GM18507 (cell line): Measurements from ENCODE around the gene AHCYL2.
"Not testable (repeated sequence)": the region's sequence is repeated elsewhere in the genome, so short reads cannot be mapped to it uniquely, and the experiment has no call there.

Source experiments
- DNase-seq: peaks from one replicate; pipeline ENCODE4 v3.0.0; 2011; ENCODE audit warnings: low read depth; ENCODE audit not compliant: insufficient read length; ENCODE audit errors: extremely low spot score
- FAIRE-seq: peaks from 2 replicates; lab custom pipeline; 2011; peaks lifted over from hg19 to GRCh38; lab: Jason Lieb, UNC

The AHCYL2 gene

DNA sequence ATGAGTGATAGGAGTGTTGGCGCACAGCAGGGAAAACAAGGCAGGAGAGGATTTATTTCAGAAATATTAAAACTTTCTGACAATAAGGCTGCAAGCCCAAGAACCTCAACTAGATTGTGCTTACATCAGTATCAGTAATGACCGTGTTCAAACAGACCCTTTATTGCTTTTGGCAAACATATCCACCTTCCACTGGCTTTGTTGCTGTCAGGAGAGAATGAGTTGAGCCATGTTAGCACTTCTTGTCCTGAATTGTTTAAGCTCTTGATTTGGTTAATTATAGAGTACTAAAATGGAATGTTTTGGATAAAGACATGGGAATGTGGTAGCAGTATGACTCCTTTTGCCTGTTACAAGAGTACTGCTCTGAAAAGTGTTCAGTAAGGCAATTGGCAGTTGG, 3.8 kb downstream of the AHCYL2 start:
- DNase-seq (no peak), FAIRE-seq (no peak)

DNA sequence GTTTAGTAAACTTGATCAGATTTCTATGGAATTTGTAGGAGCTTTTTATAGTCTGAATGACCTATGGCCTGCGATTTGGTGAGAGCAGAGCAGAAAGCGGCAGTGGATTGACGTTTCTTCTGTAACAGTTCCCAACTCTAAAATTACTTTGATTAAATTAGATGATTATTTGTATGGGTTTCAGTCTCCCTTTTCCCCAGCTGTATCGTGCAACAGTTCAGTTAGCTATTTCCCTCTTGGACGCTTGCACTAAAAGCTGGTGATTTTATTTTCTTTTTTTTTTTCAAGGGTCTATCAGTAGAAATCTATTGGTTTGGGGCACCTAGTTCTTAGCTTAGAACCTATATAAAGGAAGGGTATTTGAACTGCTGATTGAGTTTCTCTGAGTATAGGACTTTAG, 6.8 kb downstream of the AHCYL2 start:
- FAIRE-seq (no peak), DNase-seq (no peak)

DNA sequence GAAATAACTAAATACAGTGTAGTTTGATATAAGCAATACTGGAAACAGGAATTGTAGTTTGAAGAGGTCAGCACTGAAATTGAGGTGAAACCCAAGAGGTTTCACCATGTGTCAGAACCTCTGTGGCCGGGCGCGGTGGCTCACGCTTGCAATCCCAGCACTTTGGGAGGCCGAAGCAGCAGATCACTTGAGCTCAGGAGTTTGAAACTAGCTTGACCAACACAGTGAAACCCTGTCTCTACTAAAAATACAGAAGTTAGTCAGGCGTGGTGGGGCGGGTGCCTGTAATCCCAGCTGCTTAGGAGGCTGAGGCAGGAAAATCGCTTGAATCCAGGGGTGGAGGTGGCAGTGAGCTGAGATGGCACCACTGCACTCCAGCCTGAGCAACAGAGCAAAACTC, 13.7 kb downstream of the AHCYL2 start:
- no peak for DNase-seq
- FAIRE-seq: no peak

GRCh38 chr7:129240119-129240820, 15.4 kb downstream of the AHCYL2 start:
- no peak for DNase-seq
- no peak for FAIRE-seq

DNA sequence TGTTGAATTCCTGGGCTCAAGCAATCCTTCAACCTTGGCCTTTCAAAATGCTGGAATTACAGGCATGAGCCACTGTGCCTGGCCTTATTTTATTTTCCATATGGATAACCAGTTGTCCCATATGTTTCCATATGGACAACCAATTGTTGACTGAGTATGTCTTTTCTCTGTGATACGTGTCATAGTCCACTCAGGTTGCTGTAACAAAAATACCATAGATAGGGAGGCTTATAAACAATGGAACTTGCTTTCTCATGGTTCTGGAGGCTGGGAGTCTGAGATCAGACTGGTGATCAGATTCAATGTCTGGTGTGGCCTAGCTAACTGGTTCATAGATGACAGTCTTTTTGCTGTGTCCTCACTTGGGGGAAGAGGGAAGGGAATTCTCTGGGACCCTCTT, 19.4 kb downstream of the AHCYL2 start:
- FAIRE-seq (no peak), DNase-seq (no peak)

DNA sequence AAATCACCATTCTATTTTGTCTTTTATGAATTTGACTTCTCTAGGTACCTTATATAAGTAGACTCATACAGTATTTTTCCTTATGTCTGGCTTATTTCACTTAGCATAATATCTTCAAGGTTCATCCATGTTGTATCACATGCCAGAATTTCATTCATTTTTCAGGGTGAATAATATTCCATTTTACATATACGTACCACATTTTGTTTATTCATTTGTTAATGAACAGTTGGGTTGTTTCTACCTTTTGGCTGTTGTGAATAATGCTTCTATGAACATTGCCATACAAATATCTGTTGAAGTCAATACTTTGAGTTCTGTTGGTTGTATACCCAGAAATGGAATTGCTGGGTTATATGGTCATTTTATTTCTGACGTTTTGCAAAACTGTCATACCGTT, 20.7 kb downstream of the AHCYL2 start:
- DNase-seq (no peak), FAIRE-seq (no peak)

DNA sequence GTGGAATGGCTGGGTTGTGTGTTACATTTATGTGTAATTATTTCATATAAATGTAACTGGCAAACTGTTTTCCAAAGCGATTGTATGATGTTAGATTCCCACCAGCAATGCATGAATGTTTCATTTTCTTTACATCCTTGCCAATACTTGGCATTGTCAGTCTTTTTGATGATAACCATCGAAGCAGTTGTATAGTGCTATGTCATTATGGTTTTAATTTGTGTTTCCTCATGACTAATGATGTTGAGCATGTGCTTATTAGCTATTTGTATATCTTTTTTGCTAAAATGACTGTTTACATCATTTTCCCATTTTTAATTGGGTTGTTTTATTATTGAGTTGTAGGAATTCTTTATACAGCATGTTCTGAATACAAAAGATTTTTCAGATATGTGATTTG, 22.3 kb downstream of the AHCYL2 start:
- no peak for FAIRE-seq
- DNase-seq: no peak

GRCh38 chr7:129252128-129252527, 27.3 kb downstream of the AHCYL2 start:
- no peak for FAIRE-seq
- no peak for DNase-seq

DNA sequence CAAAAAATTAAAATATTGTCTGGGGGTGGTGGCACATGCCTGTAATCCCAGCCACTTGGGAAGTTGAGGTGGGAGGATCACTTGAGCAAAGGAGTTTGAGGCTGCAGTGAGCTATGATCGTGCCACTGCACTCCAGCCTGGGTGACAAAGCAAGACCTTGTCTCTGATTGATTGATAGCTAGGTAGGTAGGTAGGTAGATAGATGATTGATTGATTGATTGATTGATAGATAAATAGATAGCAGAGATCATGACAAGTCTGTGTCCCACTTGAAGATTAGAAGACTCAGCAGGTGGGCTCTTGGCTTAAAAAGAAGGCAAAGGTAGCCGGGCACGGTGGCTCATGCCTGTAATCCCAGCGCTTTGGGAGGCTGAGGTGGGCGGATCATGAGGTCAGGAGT, 27.8 kb downstream of the AHCYL2 start:
- not testable (repeated sequence) for FAIRE-seq, DNase-seq

GRCh38 chr7:129255800-129256199, 31.0 kb downstream of the AHCYL2 start:
- DNase-seq (no peak), FAIRE-seq (no peak)

DNA sequence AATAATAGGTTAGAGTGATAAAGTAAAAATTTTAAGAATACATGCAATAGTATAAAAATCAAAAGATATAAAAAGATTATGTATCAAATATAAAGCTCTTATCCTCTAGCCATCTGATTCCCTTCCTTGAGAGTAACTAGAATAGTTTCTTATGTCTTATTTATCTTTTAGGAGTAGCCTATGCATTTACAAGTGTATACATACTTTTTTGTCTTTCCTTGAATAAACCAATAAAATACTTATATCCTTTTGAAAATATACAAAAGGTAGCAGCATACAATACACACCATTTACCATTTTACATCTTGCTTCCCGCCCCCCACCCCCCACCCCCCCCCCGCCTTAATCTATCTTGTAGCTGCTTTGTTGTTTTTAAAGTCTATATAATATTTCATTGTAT, 31.4 kb downstream of the AHCYL2 start:
- no peak for FAIRE-seq

DNA sequence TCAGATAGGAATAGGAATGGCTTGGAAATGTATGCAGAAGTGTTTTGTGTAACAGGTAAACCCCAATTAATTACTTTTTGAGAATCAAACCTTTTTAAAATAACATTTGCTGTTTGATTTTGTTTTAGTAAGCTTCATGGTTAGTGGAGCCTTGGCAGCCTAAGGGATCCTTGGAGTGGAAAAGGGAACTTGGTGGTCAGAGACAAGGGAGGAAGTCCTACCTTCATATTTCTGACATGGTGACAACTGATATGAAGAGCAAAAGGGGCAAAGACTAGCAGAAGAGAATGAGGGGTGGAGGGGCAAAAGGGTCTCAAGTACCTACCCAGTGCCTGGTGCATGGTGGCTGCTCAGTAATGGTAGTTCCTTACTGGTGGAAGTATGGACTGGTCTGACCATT, 32.3 kb downstream of the AHCYL2 start:
- no peak for FAIRE-seq
- DNase-seq: no peak

More for the DNA sequence above, 31.4 kb downstream of the AHCYL2 start:
- DNase-seq: no peak

GRCh38 chr7:129258649-129259389, 34.0 kb downstream of the AHCYL2 start:
- DNase-seq (no peak), FAIRE-seq (peak; percentile 18)

DNA sequence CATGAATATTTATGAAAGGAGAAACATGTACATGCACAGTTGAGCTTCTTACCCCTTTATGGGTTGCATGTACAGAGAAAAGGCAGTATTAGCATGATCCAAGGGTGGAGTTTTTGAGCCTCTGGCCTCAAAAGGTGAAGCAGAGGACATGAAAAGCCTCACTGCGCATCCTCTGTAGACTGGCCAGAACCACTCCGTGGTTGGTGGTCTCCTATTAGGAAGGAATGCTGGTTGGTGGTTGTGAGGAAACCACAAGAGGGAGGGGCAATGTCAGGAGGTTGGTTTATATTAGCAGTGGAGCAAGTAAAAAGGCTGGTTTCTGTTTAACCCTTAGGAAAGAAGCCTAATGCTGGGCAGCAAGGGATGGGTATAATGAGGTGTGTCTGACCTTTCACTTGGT, 37.5 kb downstream of the AHCYL2 start:
- DNase-seq (no peak), FAIRE-seq (no peak)

DNA sequence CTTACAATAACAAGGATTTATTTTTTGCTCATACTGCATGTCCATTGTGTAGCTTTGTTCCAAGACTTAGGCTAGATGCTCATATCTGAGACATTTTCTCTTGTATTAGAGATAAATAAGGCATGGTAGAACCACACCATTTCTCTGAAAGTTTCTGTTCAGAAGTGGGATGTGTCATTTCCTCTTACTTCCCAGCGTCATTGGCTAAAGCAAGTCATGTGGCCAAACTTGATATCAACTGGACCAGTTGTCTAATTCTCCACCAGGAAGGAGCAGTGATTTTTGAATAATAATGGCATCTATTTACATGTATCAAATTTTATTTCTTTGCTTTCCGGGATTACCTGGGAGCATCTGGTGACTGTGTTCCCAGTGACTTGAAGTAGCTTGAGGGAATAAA, 38.3 kb downstream of the AHCYL2 start:
- DNase-seq (no peak), FAIRE-seq (no peak)

GRCh38 chr7:129264534-129264933, 39.7 kb downstream of the AHCYL2 start:
- no peak for DNase-seq

GRCh38 chr7:129265328-129265727, 40.5 kb downstream of the AHCYL2 start:
- DNase-seq (no peak), FAIRE-seq (no peak)

More at GRCh38 chr7:129264534-129264933, 39.7 kb downstream of the AHCYL2 start:
- FAIRE-seq: no peak

- no peak for DNase-seq
- no peak for FAIRE-seq
These were observed 41.4 kb downstream of the AHCYL2 start for GRCh38 chr7:129266181-129266580.

- no peak for FAIRE-seq
These were observed 45.2 kb downstream of the AHCYL2 start for GRCh38 chr7:129270077-129270476.

GRCh38 chr7:129271500-129272355, 46.9 kb downstream of the AHCYL2 start:
- DNase-seq (peak; percentile 17), FAIRE-seq (peak; percentile 90)

More at GRCh38 chr7:129270077-129270476, 45.2 kb downstream of the AHCYL2 start:
- DNase-seq: no peak
